ENCODE data around the gene CCDC68.

Gene CCDC68

DNA sequence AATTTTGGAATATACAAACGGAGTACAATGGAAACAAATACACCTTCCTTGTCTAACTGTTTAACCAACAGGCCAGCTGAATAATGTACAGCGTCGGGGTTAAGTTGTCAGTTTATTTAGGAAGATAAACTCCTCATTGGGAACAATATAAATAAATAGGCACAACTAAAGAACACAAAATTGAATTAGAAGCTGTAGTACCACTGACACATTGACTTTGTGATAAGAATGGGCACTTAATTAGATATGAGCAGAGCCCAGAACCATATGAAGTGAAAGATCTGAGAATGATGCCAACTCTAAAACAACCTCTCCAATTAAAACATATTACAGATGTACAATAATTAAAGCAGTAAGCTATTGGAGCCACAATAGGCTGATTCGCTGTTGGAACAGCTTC, 44.4 kb downstream of the CCDC68 start:
- DNase-seq: no peak

- no peak for DNase-seq
Measured at GRCh38 chr18:54911551-54911950, 47.7 kb downstream of the CCDC68 start.

- no peak for DNase-seq
Measured at GRCh38 chr18:54910161-54910919, 48.9 kb downstream of the CCDC68 start.

- no peak for DNase-seq
Measured at GRCh38 chr18:54909538-54909937, 49.7 kb downstream of the CCDC68 start.

GRCh38 chr18:54906331-54907185, 52.7 kb downstream of the CCDC68 start:
- no peak for DNase-seq

GRCh38 chr18:54905629-54906028, 53.6 kb downstream of the CCDC68 start:
- DNase-seq: no peak

DNA sequence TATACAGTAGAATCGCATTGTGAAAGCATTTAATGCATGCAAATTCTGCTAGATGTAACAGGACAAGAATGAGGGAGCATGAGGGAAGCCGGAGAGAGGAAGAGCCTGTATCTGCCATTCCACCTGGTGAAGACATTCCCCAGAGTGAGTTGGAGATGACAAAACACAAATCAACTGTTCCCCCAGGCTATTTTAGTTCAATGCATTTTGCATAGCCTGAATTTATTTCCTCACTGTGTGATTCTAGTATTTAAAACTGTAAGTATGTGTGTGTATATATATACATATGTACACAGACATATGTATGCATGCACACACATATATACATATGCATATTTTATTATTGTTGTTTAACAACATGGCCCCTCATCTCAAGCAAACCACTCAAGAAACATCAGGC, 54.7 kb downstream of the CCDC68 start:
- no peak for DNase-seq

DNA sequence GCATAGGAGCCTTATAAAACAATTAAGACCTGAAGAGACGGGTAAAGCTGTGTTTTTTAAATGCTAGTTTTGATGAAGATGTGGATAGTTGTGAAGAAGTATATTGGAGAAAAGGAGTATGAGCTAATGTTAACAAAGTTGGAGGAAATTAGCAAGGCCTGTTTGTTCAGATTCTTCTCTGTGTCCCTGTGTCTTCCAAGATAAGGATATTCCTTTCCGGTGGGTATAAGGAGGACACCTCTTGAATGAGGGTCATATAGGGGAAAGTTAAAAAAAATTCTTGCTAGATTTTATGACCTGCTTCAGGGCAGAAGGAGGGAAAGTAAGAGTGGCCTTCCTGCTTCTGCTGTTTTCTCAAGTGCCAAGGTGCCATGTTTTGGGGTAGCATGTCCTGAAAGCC, 59.0 kb downstream of the CCDC68 start:
- no peak for DNase-seq

GRCh38 chr18:54899500-54899899, 59.8 kb downstream of the CCDC68 start:
- no peak for DNase-seq

DNA sequence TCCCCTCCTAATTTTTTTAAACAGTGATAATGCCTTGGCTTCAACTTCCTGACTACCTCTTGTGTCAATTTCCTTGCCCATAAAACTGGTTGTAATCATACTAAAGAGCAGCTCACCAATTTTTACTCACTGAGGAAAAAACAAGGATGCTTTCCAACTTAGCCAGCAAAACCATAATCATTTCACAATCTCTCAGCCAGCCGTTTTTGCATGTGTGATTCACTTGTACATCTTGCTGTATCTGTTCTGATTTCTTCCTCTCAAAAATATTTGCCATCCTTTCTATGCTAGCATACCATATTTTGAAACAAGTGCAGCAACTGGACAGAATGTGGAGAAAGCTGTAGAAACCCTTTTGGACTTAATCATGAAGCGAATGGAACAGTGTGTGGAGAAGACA, 70.3 kb downstream of the CCDC68 start:
- DNase-seq: no peak

DNA sequence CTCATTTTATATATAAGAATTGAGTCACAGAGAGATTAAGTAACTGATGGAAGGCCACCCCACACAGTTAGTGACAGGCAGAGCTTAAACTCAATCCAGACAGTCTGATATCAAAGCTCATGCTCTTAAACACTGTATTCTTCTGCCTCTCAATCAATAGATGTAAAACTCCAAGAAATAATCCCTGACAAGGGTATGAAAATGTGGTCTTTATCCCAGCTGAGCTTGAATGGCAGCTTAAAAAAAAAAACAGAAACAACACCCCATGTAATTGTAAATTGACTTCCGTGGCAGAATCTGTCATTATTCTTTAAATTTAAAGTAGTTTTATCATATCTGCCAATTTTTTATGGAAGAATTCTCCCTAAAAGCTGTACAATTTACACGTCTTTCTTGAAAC, 70.9 kb downstream of the CCDC68 start:
- DNase-seq: no peak

GRCh38 chr18:54883816-54884604, 75.3 kb downstream of the CCDC68 start:
- no peak for DNase-seq

DNA sequence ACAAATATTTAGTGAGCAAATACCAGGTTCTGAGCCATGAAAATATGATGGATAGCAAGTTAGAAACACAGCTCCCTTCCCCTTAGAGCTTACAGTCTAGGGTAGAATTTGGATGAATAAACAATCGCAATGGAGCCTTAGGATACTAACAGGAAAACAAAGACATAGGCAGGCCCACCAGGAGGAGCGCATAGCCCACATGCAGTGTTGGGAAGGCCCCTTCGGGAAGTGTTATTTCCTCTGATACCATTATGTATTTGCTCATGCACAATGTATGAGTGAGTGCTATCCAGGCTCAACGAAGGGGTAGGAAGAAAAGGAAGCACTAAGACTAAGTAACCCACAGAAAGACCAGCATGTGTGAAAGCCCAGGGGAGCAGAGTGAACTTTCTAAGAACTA, 76.9 kb downstream of the CCDC68 start:
- DNase-seq: no peak

DNA sequence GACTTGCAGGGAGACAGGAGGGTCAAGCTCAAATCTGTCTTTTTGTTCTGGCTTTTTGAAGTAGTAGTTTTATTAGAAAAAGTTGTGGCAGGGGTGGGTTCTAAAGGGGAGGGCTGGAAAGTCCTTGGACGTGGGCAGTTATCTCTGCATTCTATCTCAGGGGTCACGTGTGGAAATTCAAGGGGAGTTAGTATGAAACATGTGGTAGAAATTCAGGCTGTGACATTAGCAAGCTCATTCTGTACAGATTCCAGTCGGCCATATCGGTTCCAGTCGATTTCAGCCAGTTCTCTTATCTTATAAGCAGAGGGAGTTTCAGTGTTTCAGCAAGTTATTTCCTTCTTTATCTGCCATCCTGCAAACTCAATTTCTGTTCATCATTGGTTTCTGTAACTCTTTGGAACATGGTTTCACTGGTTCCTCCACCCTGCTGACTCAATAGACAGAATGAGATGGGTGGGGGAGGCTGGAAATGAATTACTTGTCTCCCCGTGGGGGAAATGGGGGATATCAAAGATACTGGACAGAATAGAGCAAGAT, 78.0 kb downstream of the CCDC68 start:
- DNase-seq: peak; percentile 88

DNA sequence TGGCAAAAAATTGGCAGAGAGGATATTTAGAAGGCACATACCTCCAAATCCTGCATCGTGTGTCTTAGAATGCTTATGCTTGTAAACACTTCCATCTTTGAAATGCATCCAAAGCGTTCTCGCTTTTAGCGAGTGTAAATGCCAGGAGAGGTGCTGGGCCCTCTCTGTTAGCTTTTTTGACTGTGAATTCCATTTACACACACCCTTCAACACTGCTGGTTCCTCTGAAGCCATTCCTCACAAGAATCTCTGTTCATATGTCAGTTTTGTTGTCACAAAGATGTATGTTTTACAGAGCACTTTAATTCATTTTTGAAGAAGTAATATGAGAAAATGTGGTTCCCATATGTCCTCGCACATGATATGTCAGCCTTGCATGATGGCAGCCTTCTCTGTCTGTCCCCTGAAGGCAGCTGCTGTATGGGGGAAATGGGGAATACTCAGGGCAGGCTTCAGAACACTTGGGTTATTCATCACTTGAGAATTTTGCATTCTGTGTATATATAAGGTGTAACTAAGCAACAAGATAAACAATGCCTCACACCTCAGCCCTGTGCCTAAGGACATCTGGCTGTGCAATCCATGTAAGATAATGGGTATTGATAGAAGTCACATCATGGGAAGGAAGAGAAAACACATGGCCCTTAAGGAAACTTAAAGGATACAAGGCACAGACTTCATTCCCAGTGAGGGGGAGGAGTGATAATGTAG, 78.7 kb downstream of the CCDC68 start:
- DNase-seq: peak; percentile 37

DNA sequence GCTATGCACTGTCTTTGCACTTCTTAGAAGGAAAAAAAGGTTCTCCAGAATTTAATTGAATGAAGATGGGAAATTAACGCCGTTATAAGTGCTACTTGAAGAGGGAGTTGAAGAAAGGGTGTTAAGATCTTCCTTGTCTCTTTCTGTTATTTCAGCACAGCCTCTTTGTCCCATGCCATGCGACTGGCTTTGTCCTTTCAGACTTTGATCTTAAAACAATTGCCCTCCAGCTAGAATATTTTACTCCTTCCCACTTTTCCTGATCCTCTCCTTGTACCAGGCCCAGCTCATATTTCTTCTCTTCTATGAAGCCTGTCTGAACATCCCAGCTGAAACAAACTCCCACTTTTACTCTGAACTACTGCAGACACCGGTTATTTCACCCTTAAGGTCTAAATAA, 79.6 kb downstream of the CCDC68 start:
- DNase-seq: peak; percentile 4

GRCh38 chr18:54878659-54879358, 80.5 kb downstream of the CCDC68 start:
- no peak for DNase-seq

DNA sequence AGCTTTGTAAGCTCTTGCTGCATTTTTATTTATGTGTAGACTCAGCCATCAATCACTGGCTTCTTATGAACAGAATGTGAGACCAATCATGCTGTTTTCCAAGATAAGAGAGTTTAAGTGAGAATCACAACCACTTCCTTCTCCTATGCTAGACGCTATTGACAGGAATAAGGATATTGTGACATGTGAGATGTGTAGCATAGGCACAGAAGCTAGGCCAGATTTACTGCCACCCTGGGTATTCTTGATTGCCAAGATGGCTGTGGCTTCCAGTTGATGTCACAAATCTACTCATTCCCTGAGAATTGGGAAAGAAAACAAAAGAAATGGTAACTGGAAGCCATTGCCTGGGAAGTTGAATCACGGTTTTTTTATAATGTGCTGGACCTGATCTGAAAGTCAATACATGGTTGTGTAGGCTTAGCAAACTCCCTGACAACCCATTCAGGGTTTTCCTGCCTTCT, 81.1 kb downstream of the CCDC68 start:
- DNase-seq: peak; percentile 35

- DNase-seq: no peak
Measured at GRCh38 chr18:54877076-54877475, 82.2 kb downstream of the CCDC68 start.

- no peak for DNase-seq
Measured at GRCh38 chr18:54875063-54875462, 84.2 kb downstream of the CCDC68 start.

GRCh38 chr18:54873884-54874255, 85.4 kb downstream of the CCDC68 start:
- peak; percentile 42 for DNase-seq

- peak; percentile 58 for DNase-seq
Measured at GRCh38 chr18:54872681-54873080, 86.6 kb downstream of the CCDC68 start.
